HCT116 (cell line): ENCODE data around the gene MEIOC. TPM values are rescaled to one million over a fixed set of nuclear protein-coding genes. Genes with fewer than 3 reads are reported as not detected.
A peak's percentile ranks its signal among the peaks of the same experiment; 100 is the strongest.

ENCODE experiments used
- ATAC-seq: fragments of 200-7000 bp; cut with Tn5 transposase; 2 replicates; pipeline ENCODE4 v1.9.1; 2020; ENCODE audit warnings: mild to moderate bottlenecking, moderate library complexity
- BruUV-seq: library from RNA; stranded (reverse); fragments of 400-500 nt; replicated peaks from 2 replicates; lab custom pipeline; 2021; lab: Mats Ljungman, UMichigan
- CTCF ChIA-PET: fragments of 300-600 bp; sonication (Branson Sonifier 250); formaldehyde crosslinking; loops from one replicate; lab custom pipeline; 2021; ENCODE audit warnings: antibody characterized with exemption; lab: Charles Lee
- POLR2A ChIA-PET: fragments of 300-600, 350-600 bp; sonication (Branson Sonifier 250); formaldehyde crosslinking; loops from one replicate; lab custom pipeline; 2021; ENCODE audit warnings: antibody characterized with exemption; lab: Charles Lee
- RAD21 ChIA-PET, 2 experiments: fragments of 300-600 bp; sonication (Branson Sonifier 250); formaldehyde crosslinking; loops; one replicate each; lab custom pipeline; 2023; ENCODE audit warnings: low total read pairs in 2 of 2; ENCODE audit not compliant: uncharacterized antibody in 2 of 2, unreplicated experiment in 2 of 2, low non-redundant PET in 1 of 2; lab: Charles Lee
- DNase-seq: peaks from one replicate; pipeline ENCODE4 v3.0.0-alpha.2; 2010; ENCODE audit warnings: low read depth, low spot score
- H2AFZ ChIP-seq: fragments of 200-600 bp; shearing (Covaris generic), sonication (generic); 2 replicates; pipeline ENCODE4 v1.6.1; 2017; ENCODE audit warnings: low read depth, mixed run types, mixed read lengths, antibody characterized with exemption, low read length; ENCODE audit not compliant: poor library complexity, severe bottlenecking
- H3K27ac ChIP-seq: 2 replicates; pipeline ENCODE4 v1.5.1; 2012; ENCODE audit warnings: low read depth, low read length
- H3K27me3 ChIP-seq: fragments of 200-600 bp; sonication (generic); 2 replicates; pipeline ENCODE4 v1.6.1; 2016; ENCODE audit warnings: mixed run types, low read length, mixed read lengths; ENCODE audit not compliant: insufficient read depth
- H3K36me3 ChIP-seq, 2 experiments: fragments of 200-500 bp in 1 of 2; fragments of 200-600 bp in 1 of 2; sonication (Bioruptor generic) in 1 of 2; sonication (generic) in 1 of 2; 2 replicates each; pipeline versions ENCODE4 v1.5.1 to v1.6.1; 2014 to 2016; ENCODE audit warnings: low read length in 2 of 2, inconsistent platforms in 1 of 2, mixed read lengths in 1 of 2, mixed run types in 1 of 2; ENCODE audit not compliant: insufficient read depth in 2 of 2, control insufficient read depth in 1 of 2
- H3K4me1 ChIP-seq, 2 experiments: fragments of 200-600 bp in 1 of 2; sonication (generic) in 1 of 2; 2 replicates each; pipeline versions ENCODE4 v1.5.1 to v1.6.1; 2012 to 2017; ENCODE audit warnings: low read length in 2 of 2, inconsistent platforms in 1 of 2, mild to moderate bottlenecking in 1 of 2, mixed read lengths in 1 of 2, mixed run types in 1 of 2, moderate library complexity in 1 of 2; ENCODE audit not compliant: insufficient read depth in 2 of 2, control insufficient read depth in 1 of 2
- H3K4me2 ChIP-seq: fragments of 200-600 bp; sonication (generic); 2 replicates; pipeline ENCODE4 v1.6.1; 2017; ENCODE audit warnings: mixed run types, low read length, mixed read lengths
- H3K4me3 ChIP-seq, 2 experiments: fragments of 200-600 bp in 1 of 2; sonication (generic) in 1 of 2; replicated peaks in 1 of 2; 2 replicates each; pipeline ENCODE4 v1.5.1; 2011 to 2016; ENCODE audit warnings: low read length in 2 of 2, control low read depth in 1 of 2, low read depth in 1 of 2, mild to moderate bottlenecking in 1 of 2, mixed read lengths in 1 of 2, mixed run types in 1 of 2
- H3K79me2 ChIP-seq: fragments of 200-600 bp; sonication (generic); 2 replicates; pipeline ENCODE4 v1.6.1; 2017; ENCODE audit warnings: mild to moderate bottlenecking, mixed run types, low read length, moderate library complexity, mixed read lengths; ENCODE audit not compliant: insufficient read depth
- H3K9ac ChIP-seq: fragments of 200-600 bp; sonication (generic); 2 replicates; pipeline ENCODE4 v1.6.1; 2016; ENCODE audit warnings: low read length, mixed read lengths
- H3K9me2 ChIP-seq: fragments of 200-600 bp; sonication (generic), shearing (Covaris generic); 2 replicates; pipeline ENCODE4 v1.6.1; 2017; ENCODE audit warnings: mixed run types, mild to moderate bottlenecking, moderate library complexity; ENCODE audit not compliant: insufficient read depth
- H3K9me3 ChIP-seq, 2 experiments: fragments of 200-500 bp in 1 of 2; fragments of 200-600 bp in 1 of 2; sonication (Bioruptor generic) in 1 of 2; sonication (generic) in 1 of 2; 2 replicates each; pipeline ENCODE4 v1.6.1; 2014 to 2017; ENCODE audit warnings: low read length in 2 of 2, mixed read lengths in 2 of 2, inconsistent platforms in 1 of 2, low read depth in 1 of 2, mild to moderate bottlenecking in 1 of 2, mixed run types in 1 of 2, moderate library complexity in 1 of 2; ENCODE audit not compliant: control insufficient read depth in 1 of 2, insufficient read depth in 1 of 2
- H4K20me1 ChIP-seq: fragments of 200-600 bp; sonication (generic), shearing (Covaris generic); 2 replicates; pipeline ENCODE4 v1.6.1; 2017; ENCODE audit warnings: mixed run types, mild to moderate bottlenecking, moderate library complexity; ENCODE audit not compliant: insufficient read depth
- JUND ChIP-seq: IDR thresholded peaks from 2 replicates; pipeline ENCODE4 v1.6.1; 2012
- POLR2AphosphoS5 ChIP-seq: IDR thresholded peaks from 2 replicates; pipeline ENCODE4 v1.6.1; 2011; ENCODE audit warnings: mild to moderate bottlenecking, low read depth, low read length, moderate library complexity
- TCF7L2 ChIP-seq: IDR thresholded peaks from 2 replicates; pipeline ENCODE4 v1.7.0; 2011; ENCODE audit warnings: borderline replicate concordance, inconsistent platforms; ENCODE audit not compliant: insufficient read depth, insufficient read length; ENCODE audit errors: extremely low read depth
- intact Hi-C: fragments of 100-400 bp; cut with micrococcal nuclease; formaldehyde crosslinking; loops from 2 replicates; pipeline ENCODE4 v1.10.0; 2022
- total RNA-seq: library from RNA; stranded (reverse); gene quantifications from one replicate; pipeline ENCODE4 v1.2.1, GENCODE V29; 2021; ENCODE audit not compliant: unreplicated experiment
- TF ChIP-seq, protein P1 (sequence below): IDR thresholded peaks from 2 replicates; pipeline ENCODE4 v1.6.1; 2012
- TF ChIP-seq, protein P2 (sequence below): IDR thresholded peaks from 2 replicates; pipeline ENCODE4 v1.6.1; 2012; ENCODE audit warnings: low read depth

MEIOC gene
- total RNA-seq, 1 experiment from 2014 or later, result not detected

DNA sequence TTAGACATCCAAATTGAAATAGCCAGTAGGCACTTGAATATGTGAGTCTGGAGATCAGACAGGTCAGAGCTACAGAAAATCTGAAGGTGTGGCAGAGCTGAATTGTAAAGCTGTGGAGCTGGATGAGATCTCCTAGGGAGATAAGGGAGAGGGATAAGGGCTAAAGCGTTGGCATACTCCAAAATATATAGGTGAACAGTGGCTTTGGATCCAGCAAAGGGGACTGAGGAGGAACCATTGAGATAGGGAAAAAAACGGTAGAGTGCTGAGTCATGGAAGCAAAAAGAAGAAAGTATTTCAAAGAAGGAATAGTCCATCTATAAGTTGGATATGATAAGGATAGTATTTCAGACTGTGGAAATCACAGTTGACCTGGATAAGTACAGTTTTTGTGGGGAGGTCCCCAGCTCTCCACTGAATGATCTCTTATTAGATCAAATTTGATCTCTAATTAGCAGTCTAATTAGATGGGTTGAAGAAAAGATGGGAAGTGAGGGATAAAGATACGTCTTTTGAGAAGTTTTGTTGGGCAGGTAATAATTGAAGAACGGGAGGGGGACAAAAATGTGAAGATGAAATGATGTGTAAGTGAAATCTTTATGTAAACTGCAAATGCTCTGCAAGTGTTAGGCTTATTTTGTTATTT, 51.6 kb downstream of the MEIOC start:
- ChIA-PET RAD21 (no interaction called here), POLR2A (interaction anchor here (0.6 to 1.0 kb wide), 2 partner anchors 13 to 17 kb away, joined by 3 to 5 read pairs; no protein-coding TSS in a partner anchor), CTCF (interaction anchor here (2.0 kb wide), 1 partner anchor 17 kb away, joined by 7 read pairs; no protein-coding TSS in a partner anchor)
- TF ChIP-seq, protein P1, sequence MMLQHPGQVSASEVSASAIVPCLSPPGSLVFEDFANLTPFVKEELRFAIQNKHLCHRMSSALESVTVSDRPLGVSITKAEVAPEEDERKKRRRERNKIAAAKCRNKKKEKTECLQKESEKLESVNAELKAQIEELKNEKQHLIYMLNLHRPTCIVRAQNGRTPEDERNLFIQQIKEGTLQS, result no peak
- no peak for TF ChIP-seq JUND
- TF ChIP-seq POLR2AphosphoS5, result no peak
- no peak for TF ChIP-seq TCF7L2
- TF ChIP-seq, protein P2, sequence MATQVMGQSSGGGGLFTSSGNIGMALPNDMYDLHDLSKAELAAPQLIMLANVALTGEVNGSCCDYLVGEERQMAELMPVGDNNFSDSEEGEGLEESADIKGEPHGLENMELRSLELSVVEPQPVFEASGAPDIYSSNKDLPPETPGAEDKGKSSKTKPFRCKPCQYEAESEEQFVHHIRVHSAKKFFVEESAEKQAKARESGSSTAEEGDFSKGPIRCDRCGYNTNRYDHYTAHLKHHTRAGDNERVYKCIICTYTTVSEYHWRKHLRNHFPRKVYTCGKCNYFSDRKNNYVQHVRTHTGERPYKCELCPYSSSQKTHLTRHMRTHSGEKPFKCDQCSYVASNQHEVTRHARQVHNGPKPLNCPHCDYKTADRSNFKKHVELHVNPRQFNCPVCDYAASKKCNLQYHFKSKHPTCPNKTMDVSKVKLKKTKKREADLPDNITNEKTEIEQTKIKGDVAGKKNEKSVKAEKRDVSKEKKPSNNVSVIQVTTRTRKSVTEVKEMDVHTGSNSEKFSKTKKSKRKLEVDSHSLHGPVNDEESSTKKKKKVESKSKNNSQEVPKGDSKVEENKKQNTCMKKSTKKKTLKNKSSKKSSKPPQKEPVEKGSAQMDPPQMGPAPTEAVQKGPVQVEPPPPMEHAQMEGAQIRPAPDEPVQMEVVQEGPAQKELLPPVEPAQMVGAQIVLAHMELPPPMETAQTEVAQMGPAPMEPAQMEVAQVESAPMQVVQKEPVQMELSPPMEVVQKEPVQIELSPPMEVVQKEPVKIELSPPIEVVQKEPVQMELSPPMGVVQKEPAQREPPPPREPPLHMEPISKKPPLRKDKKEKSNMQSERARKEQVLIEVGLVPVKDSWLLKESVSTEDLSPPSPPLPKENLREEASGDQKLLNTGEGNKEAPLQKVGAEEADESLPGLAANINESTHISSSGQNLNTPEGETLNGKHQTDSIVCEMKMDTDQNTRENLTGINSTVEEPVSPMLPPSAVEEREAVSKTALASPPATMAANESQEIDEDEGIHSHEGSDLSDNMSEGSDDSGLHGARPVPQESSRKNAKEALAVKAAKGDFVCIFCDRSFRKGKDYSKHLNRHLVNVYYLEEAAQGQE, result no peak
- peaks cover 28% of the 10 kb centered on the region for H3K79me2 ChIP-seq
- H3K9ac ChIP-seq, result peak overlapping the region; percentile 84
- H3K27me3 ChIP-seq, result no peaks in the 10 kb centered on the region
- H3K4me2 ChIP-seq, result peak overlapping the region; percentile 90
- no peaks in the 10 kb centered on the region for H4K20me1 ChIP-seq
- H3K4me3 ChIP-seq, result peak overlapping the region; percentile 83 to 100
- TSS peak; percentile 100 for BruUV-seq
- intact Hi-C loops, result no loop called here
- H3K4me1 ChIP-seq, result peaks cover 8 to 11% of the 10 kb centered on the region in 2 experiments; a peak in 3 of 4 replicates
- peak overlapping the region; percentile 82 for H3K27ac ChIP-seq
- DNase-seq (no peak), ATAC-seq (peak; percentile 9; the same call in 1 of the 2 replicates)
- H3K9me3 ChIP-seq, result no peaks in the 10 kb centered on the region
- H2AFZ ChIP-seq, result peak overlapping the region; percentile 65
- H3K36me3 ChIP-seq, result no peaks in the 10 kb centered on the region
- H3K9me2 ChIP-seq, result no peaks in the 10 kb centered on the region
